GM12874 (cell line): ENCODE measurements around the gene EVI5.

Experiments used
- TF ChIP-seq, protein P1 (sequence below): IDR thresholded peaks from 2 replicates; pipeline ENCODE4 v1.5.1; 2011; ENCODE audit warnings: low read depth, mild to moderate bottlenecking, control low read depth, low read length, moderate library complexity; ENCODE audit not compliant: insufficient read depth

EVI5 gene

DNA sequence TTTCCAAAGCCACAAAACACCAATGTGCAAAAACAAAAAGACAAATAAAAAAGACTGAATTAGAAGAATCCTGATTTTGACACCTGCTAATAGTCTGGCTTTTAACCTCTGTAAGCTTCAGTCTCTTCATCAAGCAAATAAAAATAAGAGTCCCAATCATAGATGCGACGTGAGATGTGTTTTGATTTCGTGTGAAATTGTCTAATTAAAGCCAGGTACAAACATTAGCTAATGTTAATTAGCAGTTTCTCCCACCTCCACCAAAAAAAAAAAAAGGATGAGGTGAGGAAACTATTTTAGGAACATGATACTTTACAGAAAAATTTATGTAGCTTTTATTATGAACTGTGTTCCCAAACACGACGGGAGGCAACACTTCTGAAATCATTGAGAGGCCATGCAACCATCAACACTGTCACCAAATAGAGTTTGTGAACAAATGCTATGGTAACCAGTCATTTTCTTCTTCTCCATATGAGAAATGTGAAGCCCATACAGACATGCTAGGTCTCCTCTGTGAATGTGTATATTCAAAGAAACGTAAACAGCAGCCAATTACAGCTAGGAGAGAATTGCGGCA lies 6.7 kb upstream of the EVI5 start:
- TF ChIP-seq, protein P1, sequence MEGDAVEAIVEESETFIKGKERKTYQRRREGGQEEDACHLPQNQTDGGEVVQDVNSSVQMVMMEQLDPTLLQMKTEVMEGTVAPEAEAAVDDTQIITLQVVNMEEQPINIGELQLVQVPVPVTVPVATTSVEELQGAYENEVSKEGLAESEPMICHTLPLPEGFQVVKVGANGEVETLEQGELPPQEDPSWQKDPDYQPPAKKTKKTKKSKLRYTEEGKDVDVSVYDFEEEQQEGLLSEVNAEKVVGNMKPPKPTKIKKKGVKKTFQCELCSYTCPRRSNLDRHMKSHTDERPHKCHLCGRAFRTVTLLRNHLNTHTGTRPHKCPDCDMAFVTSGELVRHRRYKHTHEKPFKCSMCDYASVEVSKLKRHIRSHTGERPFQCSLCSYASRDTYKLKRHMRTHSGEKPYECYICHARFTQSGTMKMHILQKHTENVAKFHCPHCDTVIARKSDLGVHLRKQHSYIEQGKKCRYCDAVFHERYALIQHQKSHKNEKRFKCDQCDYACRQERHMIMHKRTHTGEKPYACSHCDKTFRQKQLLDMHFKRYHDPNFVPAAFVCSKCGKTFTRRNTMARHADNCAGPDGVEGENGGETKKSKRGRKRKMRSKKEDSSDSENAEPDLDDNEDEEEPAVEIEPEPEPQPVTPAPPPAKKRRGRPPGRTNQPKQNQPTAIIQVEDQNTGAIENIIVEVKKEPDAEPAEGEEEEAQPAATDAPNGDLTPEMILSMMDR, result no peak

DNA sequence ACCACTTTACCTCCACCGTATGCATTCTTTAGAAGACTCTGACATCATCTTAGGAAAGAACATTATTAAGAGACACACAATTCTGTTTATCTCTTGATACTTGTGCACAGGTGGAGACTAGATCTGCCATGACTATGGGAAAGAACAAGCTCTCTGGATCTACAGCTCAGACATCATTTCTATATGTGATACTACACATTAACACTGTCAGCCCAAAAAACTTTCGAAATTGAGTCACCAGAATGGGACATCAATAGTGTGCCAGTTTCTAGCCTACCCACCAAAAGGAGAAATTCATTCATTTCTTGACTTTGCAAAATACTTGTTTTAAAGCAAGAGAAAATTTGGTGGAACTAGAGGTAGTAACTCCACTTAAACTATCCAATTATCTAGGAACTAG lies 6.0 kb upstream of the EVI5 start:
- TF ChIP-seq, protein P1, result no peak

DNA sequence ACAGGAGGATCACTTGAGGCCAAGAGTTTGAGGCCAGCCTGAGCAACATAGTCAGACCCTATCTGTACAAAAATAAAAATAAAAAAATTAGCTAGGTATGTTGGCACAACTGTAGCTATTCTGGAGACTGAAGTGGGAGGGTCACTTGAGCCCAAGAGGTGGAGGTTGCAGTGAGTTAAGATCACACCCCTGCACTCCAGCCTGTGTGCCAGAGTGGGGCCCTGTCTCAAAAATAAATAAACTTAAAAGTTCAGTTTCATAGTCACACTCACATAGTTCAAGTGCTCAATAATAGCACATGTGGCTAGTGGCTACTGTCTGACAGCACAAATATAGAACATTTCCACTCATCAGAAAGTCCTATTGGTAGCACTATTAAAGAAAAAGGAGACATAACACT lies 5.2 kb upstream of the EVI5 start:
- TF ChIP-seq, protein P1, result no peak

DNA sequence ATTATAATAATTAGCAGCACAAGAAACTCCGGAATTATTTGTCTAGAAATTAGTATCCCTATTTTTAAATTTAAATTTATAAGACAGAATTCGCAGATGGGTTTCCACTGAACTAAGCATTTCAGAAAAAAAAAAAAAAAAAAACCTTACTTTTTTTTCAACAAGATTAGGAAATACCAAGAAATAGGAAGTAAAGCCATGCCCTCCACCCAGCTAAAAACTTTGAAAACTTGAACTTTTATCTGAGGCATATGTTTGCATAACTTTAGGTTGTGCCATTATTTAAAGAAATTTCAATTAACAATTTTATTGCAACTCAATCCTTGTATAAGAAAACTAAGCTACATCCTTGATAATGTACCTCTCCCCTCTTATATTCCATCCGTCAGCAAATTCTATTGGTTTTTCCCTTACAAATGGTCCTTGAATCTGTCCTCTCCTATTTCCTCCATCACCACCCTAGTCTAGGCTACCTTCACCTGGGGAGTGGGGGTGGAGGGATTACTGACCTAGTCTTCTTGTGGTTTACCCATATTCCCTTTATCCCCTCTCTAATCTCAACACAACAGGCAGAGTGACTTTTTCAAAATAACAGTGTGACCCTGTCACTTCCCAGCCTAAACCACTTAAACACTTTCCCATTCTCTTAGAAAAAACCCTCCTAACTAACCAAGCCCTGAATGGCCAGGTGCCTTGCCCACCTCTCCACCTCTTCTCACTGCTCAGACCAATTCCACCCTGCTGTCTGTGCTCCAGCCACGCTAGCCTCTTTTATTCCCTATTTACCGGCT lies 1.4 kb upstream of the EVI5 start:
- TF ChIP-seq, protein P1, result no peak

DNA sequence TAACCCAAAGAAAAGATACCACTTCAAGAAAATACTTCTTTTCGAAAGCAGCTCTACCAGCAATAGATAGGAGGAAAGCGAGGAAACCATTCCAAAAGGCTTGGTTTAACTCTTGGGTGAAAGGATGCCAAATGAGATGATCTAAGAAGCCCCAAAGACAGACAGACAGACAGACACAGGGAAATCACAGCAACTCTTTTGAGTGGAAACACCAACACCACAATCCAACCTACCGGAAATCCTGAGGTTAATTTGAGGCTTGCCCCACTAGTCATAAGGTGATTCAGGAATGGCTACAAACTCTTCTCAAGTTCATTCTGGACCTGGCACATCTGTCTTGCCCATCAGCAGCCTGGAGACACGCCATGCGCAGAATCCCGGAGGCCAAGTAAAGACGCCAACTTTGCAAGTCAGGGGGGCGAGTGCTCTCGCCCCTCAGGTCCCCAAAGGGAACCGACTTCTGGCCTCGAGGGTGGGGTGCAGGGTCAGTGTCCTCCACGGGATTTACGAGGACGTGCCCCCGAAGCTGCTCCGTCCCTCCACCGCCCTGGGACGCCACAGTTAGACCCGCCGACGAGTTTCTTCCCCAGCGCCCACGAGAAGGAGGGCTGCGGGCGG lies 778 bp downstream of the EVI5 start:
- TF ChIP-seq, protein P1, result no peak

DNA sequence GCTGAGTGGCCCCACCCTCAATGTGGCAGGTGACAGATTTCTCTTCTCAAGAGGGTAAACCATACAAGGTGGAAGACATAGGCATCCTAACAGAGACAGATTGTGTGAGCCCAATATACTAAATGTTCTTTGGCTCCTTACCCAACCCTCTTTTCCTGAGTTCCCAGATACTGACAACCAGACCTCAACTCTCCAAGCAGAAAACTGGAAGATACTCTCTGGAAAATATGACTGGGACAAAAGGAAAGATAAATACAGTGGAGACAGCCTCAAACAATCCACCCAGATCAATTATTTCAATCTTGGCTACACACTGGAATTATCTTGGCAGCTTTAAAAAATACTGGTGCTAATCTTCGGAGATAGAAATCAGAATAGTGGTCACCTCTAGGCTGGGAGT lies 6.5 kb downstream of the EVI5 start:
- TF ChIP-seq, protein P1, result no peak

DNA sequence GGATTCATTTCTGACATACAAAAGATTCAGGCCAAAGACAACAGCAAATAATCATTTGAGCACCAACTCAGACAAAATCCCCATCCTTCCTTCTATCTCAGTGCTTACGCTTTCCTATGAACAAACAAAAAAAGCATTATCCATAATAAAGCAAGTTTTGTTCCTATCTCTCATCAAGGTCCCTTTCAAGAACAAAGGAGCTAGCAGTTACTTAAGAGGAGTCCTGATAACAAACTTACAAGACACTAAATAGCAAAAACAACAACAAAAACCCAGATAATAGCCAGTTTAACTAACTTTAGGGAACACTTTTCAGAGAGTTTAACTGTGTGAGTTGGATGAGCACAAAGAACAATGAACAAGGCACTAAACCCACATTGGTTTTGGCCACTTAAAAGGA lies 10.5 kb downstream of the EVI5 start:
- TF ChIP-seq, protein P1, result no peak
